Prostate gland (tissue), 2 donors: ENCODE data around the gene PAX2.

Experiments
- POLR2AphosphoS5 ChIP-seq: sonication (generic); formaldehyde crosslinking; IDR thresholded peaks from one replicate; pipeline ENCODE4 v1.6.1; 2017; ENCODE audit warnings: antibody characterized with exemption
- TF ChIP-seq, protein P1 (sequence below), 4 experiments: fragments of 200-600 bp in 2 of 4; fragments of 450-650 bp in 2 of 4; sonication (generic) in 2 of 4; IDR thresholded peaks; 1 replicate in 3 of 4; 2 replicates in 1 of 4; pipeline ENCODE4 v1.5.1; 2016 to 2019; ENCODE audit warnings: antibody characterized with exemption in 4 of 4, mild to moderate bottlenecking in 2 of 4, moderate library complexity in 2 of 4

GRCh38 chr10:100868382-100868781 is 123.0 kb downstream of the PAX2 start:
- TF ChIP-seq, protein P1, sequence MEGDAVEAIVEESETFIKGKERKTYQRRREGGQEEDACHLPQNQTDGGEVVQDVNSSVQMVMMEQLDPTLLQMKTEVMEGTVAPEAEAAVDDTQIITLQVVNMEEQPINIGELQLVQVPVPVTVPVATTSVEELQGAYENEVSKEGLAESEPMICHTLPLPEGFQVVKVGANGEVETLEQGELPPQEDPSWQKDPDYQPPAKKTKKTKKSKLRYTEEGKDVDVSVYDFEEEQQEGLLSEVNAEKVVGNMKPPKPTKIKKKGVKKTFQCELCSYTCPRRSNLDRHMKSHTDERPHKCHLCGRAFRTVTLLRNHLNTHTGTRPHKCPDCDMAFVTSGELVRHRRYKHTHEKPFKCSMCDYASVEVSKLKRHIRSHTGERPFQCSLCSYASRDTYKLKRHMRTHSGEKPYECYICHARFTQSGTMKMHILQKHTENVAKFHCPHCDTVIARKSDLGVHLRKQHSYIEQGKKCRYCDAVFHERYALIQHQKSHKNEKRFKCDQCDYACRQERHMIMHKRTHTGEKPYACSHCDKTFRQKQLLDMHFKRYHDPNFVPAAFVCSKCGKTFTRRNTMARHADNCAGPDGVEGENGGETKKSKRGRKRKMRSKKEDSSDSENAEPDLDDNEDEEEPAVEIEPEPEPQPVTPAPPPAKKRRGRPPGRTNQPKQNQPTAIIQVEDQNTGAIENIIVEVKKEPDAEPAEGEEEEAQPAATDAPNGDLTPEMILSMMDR (IDR thresholded peaks at IDR 0.05): no peak
- no peak for TF ChIP-seq POLR2AphosphoS5
